Muscle of back (tissue), 11 donors: ENCODE data around the gene RGS6. TPM values are rescaled to one million over a fixed set of nuclear protein-coding genes. Genes with fewer than 3 reads are reported as not detected.

Experiments
- DNase-seq, 3 donors: peaks; one replicate each; pipeline versions ENCODE4 v3.0.0 to v3.0.0-alpha.2; 2013
- polyA plus RNA-seq, 10 donors: library from polyadenylated mRNA; unstranded; fragments of 120-200 nt; gene quantifications; one replicate each; pipeline ENCODE4 v1.2.1, GENCODE V29; 2013; ENCODE audit not compliant: insufficient read length in 10 of 10

RGS6 gene
- polyA plus RNA-seq, 10 donors, result 4.8 to 7.8 (median 5.8) TPM

DNA sequence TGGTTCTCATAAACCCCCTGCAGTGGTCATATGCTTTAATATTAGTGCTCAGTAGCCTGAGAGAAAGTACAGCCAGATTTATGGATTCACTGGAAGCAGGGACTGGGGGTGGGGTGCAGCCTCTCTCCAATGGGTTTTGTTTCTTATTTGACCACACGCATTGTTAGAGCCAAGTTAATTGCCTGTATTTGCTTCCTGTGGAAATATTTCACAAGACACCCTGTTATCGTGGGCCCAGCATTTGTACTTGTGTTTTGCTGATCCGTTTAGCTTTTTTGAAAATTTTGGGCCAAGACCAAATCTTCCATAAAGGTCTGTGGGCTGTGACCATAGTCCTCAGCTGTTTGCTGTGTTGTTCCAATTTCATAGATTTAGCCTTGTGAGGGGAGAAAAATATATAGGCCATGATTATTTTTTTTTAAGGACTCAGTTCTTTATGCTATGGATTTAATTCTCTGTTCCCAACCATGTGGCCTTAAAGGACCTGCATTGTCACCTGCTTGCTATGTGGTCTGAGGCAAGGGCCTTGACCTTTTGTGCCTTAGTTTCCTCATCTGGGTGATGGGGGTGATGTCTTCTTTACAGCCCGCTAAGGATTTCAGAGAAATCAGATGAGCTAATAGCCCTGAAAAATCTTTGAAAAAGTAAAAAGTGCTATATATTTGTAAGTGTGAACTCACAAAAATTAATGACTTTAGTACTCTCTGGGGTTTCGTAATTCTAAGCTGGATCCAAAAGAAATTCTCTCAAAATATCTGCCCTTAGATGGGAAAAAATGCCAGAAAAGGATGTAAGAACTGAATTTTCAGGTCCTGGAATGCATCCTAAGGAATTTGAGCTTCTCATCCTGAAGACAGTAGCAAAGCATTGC is 591.4 kb downstream of the RGS6 start:
- DNase-seq, result peak in 1 of 3 donors; percentile 44

DNA sequence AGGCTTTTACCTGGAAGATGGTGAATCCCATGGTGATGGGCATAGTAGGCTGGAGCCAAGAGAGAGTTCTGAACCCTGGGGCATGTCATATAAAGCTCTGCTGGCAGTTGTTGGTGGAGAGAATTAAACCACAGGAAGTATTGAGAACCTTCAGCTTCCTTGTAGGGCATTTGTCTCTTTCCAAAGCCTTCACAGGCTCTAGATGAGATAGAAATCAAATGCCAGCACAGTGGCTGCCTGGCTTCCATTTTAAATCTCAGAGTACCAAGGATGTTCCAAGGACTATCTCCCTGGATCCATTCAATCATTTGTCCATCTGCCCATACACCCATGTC is 592.0 kb downstream of the RGS6 start:
- no peak for DNase-seq

DNA sequence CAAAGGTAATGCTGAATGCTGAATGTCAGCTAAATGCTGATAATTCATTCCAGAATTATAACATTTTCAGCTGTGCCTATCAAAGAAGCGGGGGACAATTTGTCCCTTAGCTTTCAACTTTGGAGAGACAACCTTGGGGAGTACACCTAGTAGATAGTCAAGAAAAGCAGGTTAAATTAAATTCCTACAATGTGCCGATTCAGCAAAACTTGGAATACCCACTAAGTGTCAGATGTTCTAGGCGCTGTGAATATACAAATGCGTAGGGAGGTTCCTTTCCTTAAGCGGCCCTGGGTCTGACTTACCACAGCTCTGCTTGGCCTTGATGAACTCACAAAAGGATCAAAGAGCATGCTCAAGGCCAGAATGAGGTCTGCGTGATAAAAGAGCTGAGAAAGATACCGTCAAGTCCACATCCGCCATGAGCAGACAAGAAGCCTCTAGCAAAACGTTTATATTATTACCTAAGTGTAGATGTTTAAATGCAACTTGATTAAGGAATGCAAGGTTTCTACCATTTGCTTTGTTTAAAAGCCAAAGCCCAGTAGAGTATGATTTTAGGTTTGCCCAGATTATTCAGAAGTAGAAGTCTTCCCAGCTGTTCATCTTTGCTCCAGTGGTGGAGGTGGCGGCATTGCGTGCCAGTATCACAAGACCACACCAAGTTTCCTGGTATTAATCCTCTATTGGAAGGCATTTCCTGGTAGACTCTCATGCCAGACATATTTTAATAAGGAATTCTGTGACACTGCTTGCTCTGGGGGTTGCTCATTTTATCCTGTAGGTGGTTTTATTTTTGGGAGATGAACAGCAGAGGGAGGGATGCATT is 593.1 kb downstream of the RGS6 start:
- no peak for DNase-seq

DNA sequence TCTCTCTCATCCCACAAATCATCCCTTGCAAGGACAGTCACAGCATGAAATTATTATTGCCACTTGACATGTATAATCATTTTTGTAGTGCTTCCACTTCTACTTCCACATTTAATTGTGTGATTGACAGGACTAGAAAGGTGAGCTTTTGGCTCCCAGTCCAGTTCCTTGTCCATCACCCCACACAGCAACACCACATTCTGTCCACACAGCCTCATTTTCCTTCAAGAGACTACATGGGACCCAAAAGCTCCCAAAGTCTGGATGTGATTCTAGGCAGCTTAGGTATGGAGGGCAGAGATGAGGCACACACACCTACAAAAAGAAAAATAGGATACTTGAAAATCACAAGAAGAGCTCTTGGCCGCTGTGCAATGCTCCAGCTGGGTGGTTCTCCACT is 595.4 kb downstream of the RGS6 start:
- DNase-seq, result no peak

DNA sequence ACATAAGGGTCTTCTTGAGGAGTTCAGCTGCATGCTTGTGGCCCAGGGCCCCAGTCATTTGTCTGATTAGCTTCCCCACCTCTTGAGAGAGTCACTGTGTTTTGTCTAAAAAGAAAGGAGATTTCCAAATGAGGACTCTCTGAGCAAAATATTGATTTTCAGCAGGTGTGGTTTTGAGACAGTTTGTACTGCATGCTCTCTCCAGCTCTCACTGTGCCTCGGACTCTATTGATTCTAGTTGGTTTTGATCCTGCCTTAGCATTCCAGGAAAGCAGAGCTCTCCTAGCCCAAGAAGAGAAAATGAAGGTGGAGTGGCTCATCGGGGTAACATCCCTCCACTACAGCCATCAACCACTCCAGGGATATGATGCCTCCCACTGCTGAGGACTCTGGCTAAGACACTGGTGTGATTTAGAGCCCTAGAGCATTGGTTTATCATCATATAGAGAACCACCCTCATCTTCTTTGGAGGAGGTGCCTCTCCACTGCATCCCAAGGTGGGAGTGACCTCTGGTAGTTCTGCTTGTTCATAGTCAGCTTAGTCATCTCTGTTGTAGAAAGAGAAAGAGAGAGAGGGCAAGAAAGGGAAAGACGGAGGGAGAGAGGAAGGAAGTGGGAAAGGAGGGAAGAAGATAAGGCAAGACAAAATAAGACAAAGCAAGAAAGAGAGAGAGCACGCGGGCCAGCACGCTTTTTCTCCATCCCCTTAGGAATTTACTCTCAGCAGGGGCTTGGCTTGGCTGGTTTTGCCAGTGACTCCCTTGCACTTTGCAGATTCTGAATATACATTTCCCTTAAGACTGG is 596.0 kb downstream of the RGS6 start:
- DNase-seq, result no peak

DNA sequence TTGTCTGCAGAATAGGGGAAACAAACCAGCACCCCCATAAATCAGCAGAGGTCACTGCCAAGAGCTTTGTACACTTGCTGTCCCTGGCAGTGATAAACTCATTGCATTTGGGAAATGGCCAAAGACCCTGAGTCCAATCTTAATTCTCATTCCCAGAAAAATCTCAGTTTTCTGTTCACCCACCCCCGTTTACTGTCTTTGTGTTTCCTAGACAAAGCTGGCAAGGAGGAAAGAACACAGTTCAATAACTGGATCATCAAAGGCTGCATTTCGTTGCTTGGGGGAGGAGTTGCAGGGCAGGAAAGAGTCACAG is 596.6 kb downstream of the RGS6 start:
- DNase-seq, result no peak

DNA sequence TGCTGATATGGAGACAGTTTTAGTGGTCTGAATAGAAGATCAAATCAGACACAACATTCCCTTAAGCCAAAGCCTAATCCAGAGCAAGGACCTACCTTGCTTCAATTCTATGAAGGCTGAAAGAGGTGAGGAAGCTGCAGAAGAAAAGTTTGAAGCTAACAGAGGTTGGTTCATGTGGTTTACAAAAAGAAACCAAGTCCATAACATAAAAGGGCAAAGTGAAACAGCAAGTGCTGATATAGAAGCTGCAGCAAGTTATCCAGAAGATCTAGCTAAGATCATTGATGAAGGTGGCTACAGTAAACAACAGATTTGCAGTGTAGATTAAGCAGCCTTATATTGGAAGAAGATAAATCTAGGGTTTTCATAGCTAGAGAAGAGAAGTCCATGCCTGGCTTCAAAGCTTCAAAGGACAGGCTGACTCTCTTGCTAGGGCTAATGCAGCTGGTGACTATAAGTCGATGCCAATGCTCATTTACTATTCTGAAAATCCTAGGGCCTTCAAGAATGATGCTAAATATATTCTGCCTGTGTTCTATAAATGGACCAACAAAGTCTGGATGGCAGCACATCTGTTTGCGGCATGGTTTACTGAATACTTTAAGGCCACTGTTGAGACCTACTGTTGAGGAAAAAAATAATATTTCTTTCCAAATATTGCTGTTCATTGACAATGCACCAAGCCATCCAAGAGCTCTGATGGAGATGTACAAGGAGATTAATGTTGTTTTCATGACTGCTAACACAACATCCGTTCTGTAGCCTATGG is 600.6 kb downstream of the RGS6 start:
- no peak for DNase-seq

DNA sequence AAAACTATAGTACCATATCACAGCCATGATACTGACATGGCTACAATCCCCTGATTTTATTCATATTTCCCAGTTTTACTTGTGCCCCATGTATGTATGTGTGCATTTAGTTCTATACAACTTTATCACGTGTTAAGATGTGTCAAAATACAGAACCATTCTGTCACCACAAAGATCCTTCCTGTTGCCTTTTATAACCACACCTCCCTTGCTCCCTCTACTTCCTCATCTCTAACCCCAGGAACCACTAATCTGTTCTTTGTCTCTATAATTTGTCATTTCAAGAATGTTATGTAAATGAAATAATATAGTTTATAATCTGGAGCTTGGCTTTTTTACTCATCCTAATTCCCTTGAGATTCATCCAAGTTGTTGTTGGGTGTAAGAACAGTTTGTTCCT is 603.3 kb downstream of the RGS6 start:
- DNase-seq, result no peak

DNA sequence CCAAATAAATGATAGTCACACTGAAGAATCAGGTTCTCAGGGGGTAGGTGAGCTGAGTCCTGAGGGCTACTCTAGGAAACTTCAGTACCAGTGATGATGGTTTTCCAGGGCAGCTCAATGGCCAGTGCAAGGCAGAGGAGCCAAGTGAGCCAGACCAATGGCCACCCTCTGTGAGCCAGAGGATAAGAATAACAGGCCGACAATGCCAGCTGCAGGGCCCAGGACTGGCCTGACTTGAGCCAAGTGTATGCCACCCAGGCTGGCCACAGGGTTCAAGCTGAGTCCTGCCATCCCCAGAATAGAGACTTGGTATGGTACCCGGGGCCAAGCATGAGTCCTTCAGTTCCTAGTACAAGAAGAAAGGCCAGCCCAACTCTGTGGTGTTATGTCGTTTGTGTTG is 606.2 kb downstream of the RGS6 start:
- no peak for DNase-seq

DNA sequence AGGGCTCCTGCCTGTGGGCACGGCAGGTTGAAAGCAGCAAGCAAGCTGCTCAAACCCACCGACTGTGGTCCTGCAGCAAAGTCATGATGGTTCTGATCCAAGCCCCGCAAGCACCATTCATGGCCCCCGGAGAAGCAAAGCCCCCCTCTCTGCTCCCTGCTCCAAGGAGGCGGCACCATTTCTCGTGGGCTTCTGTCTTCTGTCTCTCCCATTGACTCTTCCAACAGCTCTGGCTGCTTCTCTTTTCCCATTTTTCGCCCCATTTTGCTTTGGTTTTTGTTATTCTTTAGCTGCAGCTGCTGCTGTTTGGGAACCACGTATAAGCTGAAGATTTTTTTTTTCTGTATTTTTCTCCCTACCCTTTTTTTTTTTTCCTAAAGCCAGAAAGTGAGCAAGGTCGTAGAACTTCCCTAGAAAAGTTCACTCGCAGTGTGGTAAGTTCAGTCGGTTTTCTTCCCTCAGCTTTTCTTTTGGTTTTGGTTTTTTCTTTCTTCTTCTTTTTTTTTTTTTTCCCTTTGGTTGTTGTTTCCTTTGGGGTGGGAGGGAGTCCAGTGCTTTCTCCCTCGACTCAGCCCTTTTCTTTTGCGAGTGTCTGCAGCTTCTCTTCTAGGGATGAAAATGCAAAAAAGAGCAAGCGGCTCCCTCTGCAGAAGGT is 607.6 kb downstream of the RGS6 start:
- no peak for DNase-seq

DNA sequence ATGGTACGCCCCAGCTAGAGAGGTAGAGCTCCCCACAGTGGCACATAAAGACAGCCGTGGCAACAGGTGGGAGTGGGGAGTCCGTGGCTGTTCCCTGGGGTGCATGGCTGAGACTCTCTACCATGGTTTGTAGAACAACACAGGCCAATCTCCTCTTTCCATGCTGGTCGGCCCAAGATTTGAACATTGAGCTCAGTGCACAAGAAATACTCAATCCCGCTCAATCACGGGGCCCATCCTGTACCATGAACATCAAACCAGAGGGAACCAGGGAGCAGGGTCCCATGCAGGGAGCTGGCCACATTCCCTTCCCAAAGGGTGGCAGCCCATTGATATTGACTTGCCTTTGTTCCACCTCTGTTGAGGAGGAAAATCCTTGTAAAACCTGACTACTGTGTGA is 608.6 kb downstream of the RGS6 start:
- no peak for DNase-seq

DNA sequence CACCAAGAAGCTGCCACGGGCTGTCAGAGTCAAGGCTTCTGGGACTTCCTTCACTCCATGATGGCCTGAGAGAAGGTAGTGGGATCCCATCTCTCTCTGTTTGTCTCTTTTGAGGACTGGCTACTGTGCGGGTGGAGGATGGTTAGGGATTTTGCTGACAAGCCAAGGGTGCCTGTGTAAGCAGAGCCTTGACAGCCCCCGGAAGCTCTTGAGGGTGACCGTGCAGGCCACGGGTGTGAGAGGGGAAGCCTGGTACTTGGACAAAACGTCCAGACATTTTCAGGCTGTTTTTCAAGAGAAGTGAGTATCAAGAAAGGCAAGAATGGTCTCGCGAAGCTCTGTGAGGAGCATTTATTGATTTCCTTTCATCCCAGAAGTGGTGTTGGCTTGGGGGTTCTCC is 609.3 kb downstream of the RGS6 start:
- DNase-seq, result no peak

DNA sequence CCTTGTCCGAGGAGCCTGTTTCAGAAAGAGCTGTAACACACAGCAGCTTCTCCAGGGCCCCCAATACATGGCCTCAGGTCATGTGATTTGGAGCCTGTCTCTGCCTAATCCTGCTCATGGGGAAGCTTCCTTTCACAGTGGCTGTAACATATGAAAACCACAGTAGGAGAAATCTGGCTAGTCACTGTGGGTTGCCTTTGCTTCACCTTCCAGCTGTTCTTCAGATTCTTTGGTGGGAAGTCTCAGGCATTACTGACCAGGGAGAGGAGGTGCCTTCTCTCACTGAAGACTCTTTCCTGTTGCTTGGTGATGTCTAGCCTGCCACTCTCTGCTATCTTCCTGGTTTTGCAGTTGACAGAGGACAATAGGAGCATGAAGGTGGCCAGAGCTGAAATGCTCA is 611.1 kb downstream of the RGS6 start:
- no peak for DNase-seq

DNA sequence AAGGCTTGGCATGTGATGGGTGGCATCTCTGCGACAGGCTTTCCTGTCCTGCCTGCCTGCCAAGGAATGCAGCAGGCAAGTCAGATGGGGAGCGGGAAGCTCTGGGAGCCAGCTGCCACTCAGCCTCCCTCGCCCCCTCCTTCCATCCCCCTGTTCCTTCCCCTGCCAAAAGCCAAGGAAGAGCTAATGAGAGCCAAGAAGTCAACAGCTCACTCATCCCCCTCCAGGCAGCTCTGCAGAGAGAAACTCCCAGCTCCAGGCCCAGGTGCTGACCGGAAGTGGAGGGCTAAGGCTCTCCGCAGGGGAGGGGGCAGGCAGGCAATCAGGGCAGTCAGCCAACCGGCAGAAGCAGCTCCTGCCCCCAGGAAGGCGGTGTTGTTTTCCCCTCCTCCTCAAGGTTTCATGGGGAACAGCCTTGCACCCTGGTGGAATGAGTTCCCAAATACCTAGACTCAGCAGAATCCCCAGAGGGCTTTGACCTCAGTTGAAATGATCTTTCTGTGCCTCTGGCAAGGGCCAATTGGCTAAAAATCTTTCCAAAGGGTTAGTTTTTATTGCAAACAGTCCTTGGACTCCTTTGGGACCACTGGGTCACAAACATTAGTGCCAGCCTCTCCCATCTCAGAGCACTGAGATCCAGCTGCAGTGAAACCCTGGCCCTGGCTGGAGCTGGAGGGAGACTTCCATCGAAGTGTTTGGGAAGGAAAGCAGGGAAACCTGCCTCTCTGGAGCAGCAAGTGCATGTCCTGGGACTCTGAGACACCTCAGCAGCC is 612.6 kb downstream of the RGS6 start:
- DNase-seq, result peak in 1 of 3 donors; percentile 37

DNA sequence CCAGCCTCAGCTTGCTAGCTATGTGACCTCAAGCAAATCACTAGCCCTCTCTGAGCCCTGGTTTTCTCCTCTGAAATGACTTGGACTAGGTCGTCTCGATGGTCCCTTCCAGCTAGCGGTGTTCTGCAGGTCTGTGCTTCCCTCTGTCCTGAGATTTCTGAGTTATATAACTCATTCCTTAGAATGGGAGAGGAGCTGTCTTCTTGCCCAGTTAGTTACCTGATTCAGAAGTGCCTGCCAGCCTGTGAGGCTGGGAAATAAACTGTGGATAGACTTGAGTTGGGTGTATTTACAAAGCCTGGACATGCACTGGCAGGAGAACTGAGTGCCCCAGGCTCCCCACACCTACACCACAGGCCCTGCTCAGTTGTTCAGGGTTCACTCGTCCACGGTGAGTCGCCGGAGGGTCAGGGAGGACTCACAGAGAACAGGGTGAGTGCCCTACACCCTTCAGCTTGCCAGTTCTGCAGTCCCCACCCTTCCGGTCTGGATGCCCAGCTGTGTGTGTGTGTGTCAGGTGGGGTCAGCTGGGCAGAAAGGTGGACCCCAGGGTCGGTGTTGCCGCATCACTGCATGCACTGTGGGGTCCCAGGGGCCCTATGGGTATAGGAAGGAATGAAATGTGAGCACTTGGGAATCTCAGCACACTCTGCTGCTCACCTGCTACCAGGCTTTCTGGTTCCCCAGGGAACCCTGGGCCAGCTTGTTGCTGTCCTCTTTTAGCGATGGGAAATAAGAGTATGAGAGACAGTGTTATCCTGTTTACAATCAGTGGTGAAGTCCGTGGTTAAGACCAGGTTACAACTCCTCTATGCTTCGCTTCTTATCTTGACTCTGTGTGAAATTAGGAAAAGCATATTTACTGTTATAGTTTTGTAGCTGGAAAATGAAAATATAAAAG is 613.4 kb downstream of the RGS6 start:
- no peak for DNase-seq

DNA sequence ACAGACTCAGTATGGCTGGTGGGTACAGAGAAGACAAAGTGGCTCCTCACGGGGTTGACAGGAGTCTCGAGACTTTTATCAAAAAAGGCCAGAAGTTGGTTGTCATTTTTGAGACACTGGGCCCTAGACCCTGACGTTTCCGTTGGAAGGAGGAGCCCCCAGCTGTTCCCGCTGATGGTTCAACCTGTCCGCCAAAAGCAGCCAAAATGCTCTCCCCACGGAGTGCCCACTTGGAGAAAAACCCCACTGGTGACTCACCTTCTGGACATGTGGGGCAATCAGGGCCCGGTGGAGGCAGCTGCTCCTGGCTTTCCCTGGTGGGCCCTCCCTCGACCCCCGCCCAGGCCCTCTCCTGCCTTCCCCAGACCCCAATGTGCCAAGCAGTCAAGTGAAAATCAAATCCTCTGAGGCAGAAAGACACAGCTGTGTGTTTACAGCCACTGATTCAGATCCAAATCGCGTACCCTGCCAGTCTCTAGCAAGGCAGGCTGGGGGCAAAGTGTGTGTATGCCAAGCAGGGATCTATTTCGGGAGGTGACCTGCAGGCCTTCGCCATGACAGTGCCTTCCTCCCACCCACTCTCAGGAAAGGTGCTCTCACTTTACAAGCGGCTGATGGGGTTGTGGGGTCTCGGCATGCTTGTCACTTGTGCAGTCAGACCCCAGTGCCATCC is 614.3 kb downstream of the RGS6 start:
- no peak for DNase-seq

DNA sequence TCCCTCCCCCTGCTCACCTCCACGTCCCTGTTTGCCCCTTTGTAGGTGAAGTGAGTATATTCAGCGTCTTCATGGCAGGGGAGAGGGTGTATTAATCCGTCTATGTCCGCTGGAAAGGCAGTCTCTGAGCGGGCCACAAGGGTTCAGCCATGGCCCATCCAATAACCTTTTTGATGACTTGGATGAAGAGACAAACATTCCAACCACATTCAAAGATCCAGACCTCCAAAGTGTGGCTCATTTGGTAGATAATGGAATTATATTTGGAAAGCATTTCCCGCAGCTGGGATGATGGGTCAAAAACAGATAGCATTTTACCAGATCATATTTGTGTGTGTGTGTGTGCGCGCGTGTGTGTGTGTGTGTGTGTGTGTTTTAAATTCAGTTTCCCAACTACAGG is 615.8 kb downstream of the RGS6 start:
- DNase-seq, result no peak

DNA sequence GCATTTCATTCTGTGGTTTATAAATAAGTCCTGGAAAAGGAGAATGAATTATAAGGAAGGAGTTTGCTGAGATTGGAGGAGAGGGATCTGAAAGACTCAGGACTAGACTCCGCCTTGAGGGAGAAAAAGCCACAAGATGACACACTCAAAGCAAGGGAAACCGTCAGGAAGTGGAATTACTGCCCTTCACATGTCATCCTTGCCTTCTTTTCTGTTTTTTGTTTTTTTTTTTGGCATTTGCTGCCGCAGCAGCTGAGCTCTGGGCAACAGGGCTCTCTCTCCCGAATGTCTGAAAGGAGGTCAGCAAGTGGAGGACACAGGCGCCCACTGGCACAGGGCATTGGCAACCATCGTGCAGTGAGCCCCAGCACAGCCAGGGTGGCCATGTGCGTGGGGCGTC is 616.8 kb downstream of the RGS6 start:
- DNase-seq, result no peak

DNA sequence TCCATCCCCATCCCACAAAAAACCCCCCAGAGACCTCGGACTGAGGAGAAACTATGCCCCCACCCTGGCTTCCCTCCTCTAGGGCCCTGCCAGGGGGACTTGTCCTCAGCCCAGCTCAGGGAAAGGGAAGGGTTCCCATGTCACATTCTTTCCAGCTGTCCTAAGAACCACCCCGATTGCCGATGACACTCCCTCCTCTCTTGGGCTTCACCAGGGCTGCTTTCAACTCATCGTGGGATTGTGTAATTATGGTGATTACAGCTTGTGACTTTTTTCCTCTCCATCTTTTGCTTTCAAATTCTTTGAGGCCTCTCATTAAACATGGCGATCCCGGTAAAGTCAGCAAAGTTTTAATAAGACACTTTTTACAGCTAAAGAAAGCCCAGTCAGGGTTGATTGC is 617.6 kb downstream of the RGS6 start:
- DNase-seq, result no peak
